Activated gamma-delta T cell treated with anti-CD3 and anti-CD28 coated beads, Interleukin-2, amount 50 U/mL, for 16 hours (primary cell): ENCODE results near the gene CCK.

Source experiments
- DNase-seq: peaks from one replicate; pipeline ENCODE4 v3.0.0-alpha.2; 2020; ENCODE audit warnings: low read depth

The CCK gene

GRCh38 chr3:42267878-42268277, 1.9 kb upstream of the CCK start:
- no peak for DNase-seq

DNA sequence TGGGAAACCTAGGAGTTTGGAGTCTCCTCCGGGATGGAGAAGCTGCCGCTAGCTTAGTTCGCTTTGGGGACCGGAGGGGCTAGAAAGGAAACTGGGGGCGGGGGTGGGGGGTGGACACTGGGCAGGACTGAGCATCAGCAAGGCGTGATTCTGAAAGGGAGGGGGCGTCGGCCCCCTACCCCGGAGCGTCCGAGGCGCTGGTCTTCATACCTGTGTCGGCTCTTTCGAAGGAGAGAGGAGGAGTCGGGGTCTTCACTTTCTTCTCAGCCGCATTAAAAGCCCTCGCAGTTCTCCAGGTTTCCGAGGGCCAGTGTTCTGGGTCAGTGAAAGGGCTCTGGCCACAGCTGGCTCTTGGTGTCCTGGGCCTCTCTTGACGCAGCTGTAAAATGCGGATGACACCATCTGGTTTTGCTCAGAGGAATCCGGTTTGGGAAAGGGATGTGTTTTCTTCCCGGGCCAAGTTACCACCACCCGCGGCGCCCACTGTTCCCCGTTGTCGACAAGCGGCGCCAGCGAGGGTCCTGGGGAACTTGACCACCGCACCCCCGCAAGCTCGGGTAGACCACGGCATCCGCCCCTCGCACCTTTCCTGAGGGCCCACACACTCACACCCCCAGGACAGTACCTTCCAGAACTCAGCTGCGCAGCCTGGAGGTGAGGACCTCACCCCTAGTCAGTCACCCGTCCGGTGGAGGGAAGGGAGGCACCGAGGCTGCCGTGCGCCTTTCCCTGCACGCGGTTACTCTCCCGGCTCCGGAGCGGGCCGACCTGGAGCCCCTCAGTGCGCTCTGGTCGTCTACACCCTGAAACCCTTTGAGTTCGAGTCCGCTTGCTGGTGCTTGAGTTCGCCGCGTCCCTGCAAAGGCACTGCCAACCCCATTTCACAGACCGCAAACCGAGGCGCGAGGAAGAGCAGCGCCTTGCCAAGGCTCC, 660 bp downstream of the CCK start:
- no peak for DNase-seq

GRCh38 chr3:42264399-42265058, 1.5 kb downstream of the CCK start:
- DNase-seq, result no peak

GRCh38 chr3:42263354-42264346, 2.3 kb downstream of the CCK start:
- DNase-seq, result no peak

- no peak for DNase-seq
Measured at GRCh38 chr3:42262525-42262924, 3.5 kb downstream of the CCK start.

GRCh38 chr3:42257007-42257406, 9.0 kb downstream of the CCK start:
- DNase-seq, result no peak

GRCh38 chr3:42256135-42256819, 9.7 kb downstream of the CCK start:
- DNase-seq, result no peak

DNA sequence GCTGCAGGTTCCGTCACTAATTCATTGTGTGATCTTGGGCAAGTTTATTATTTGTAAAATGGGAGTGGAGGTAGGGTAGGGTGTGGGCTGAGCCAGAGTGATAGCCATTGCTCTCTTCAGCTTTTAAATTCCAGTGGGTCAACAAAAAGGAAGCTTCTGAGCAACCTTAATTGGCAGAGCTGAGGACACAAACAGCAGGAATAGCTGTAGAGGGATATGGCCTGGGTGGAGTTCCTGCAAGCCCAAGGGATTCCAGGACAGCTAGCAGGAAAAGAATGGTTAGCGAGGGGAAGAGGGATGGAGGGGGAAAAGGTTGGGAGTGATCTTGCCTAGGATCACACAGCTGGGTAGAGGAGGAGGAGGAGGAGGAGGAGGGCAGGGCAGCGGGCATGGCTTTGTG, 11.4 kb downstream of the CCK start:
- no peak for DNase-seq

DNA sequence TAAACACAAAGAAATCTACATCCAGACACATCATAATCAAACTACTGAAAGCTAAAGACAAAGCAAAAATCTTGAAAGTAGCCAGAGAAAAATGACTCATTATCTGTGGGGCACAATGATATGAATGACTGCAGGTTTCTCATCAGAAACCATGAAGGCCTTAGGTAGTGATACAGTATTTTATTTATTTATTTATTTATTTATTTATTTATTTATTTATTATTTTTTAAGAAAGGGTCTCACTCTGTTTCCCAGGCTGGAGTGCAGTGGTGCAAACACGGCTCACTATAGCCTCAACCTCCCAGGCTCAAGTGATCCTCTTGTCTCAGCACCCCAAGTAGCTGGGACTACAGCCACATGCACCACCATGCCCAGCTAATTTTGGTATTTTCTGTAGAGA, 15.2 kb downstream of the CCK start:
- DNase-seq, result no peak

GRCh38 chr3:42247576-42248027, 18.4 kb downstream of the CCK start:
- DNase-seq, result peak; percentile 33

DNA sequence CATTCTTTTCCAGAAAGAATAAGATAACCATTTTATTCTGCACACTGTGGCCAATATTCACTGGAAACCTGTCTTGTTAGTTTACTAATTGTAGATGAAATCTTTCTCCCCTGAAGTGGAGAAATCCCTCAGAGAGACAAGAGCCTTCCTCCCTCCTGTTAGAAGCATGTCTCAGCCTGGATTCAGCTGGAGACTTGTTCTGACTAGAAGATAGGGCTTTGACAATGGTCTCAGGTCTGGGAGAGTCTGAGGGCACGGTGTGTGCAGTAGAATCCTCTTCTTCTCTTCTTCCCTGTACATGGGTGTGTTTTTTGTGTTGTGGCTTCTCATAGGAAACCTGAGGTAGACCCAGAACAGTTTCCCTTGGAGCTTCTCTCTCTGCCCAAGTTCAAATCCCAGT, 19.9 kb downstream of the CCK start:
- no peak for DNase-seq

DNA sequence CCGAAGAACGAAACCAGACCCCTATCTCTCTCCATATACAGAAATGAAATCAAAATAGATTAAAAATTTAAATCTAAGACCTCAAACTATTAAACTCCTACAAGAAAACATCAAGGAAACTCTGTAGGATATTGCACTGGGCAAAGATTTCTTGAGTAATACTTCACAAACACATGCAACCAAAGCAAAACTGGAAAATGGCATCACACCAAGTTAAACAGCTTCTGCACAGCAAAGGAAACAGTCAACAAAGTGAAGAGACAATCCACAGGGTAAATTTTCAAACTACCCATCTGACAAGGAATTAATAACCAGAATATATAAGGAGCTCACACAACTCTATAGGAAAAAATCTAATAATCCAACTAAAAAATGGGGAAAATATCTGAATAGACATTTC, 29.4 kb downstream of the CCK start:
- no peak for DNase-seq

DNA sequence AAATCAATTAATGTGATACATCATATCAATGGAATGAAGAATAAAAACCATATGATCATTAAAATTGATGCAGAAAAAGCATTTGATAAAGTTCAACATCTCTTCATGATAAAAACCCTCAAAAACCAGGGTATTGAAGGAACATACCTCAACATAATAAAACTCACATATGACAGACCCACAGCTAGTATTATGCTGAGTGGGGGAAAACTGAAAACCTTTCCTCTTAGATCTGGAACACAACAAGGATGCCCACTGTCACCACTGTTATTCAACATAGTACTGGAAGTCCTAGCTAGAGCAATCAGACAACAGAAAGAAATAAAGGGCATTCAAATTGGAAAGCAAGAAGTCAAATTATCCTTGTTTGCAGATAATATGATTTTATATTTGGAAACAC, 30.5 kb downstream of the CCK start:
- DNase-seq, result no peak

DNA sequence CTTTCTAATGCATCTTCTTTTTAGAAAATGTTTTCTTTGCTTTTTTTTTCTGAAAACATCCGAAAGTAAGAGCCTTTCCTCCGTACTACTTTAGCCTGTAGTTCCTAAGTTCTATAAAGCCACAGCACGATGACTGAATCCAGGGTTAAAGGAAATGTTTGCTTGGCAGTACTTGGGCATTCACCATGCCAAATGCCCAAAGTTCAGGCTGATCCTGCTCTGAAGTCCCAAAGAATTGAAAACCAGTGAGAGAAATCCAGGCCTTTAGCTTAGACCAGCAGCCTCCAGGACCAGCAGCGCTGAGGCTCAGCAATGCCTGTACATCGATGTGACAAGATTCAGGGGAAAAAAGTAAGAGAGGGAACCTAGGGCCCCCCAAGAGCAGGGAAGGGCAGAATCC, 35.1 kb downstream of the CCK start:
- no peak for DNase-seq

DNA sequence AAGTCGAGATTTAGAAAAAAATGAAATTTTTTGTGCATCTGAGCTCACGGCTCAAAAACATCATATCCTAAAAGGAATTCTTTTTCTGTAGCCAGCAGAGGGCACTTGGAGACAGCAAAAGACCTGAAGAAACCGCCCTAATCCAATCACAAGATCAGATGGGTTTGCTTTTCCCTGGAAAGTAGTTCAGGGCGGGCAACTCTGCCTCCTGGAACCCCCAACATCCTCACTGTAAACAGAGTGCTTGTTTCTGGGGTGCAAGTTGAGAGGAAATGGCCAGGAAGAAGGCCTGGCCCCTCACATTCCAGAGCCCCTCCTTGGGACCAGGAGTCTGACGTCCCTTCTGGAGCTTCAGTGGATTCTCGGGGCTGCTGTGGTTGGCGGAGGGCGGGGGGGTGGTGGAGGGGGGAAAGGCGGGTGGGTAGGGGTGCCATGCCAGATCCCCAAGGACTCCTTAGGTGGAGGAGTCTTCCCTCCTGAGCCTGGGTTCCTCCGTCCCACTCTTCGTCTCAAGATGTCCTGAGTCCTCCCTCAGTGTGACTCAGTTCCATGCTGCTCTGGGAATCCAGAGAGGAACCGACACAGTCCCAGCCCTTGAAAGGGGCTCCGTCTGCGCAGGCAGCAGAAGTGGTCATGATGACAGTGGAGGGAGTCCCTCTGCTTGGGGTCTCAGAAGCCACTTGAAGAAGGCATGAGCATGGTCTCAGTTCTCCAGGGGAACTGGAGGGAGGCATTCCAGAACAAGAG, 35.9 kb downstream of the CCK start:
- DNase-seq, result no peak

DNA sequence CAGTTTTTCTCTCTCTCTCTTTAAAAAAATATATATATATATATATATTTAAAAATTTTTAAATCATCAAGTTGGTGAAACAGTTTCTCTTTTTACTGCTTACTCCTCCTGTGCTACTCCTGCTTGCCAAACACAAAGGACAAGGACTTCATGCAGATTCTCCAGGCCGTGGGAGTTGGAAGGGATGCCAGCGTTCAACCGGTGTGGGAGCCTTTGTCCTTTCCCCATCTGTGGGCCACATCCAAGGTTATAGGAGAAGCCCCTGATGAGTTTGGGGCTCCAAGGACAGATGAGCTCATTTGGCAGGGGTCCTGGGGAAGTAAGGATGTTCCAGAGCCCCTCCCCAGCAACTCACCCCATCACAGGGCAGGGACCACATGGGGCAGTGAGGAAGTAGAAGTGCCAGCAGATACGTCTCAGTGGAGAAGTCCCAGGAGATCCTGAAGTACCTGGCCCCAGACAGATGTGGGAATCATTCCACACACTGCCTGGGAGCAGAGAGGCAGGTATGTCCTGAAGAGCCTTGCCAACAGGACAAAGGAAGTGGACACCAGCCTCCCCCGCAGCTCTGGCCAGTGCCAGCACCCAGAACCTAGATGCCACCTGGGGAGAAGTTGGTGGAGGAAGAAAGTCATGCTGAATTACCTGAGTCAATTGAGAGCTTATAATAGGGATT, 36.6 kb downstream of the CCK start:
- no peak for DNase-seq

- DNase-seq, result no peak
Measured at GRCh38 chr3:42228796-42229195, 37.2 kb downstream of the CCK start.

DNA sequence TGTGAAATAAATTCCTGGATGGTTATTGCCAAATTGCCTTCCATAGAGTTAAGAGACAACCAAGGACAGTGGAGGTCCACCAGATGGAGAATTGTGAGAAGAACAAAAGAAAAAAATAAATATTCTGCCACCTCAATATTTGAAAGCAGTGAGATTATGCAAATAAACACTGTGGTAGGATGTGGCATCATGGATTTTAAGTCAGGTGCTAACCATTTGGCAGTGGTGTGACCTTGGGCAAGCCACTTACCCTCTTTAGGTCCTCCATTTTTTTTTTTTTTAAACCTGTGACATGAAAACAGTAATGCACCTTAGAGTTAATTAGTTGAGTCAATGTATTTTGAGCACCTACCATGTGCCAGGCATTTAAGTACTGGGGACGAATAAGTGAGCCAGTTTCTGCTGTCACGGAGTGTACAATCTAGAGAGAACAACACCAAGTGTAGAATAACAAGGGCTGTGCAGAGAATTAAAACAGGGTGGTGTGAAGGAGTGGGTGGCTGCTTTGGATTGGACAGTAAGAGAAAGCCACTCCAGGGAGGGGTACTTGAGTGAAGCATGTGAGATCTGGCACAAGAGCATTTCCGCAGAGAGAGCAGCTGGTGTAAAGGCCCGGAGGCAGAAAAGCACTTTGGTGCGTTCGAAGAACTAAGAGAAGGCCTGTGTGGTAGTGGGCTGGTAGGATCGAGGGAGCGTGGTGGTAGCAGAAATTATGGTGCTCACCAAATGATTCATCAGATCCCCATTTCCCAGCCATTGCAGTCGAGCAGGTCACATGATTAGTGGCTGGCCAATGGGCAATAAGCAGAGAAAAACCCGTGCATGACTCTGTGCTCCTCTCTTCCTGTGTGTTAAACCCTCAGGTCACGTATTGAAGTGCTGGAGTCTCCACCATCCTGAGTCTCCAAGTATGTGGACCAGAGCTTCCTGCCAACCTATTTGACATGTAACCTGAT, 39.2 kb downstream of the CCK start:
- DNase-seq, result no peak
